GM23338 (cell line): Measurements from ENCODE around the gene DOCK4. TPM values are rescaled to one million over a fixed set of nuclear protein-coding genes. Genes with fewer than 3 reads are reported as not detected.

Experiments
- ATAC-seq: fragments of 200-7000 bp; cut with Tn5 transposase; 3 replicates; pipeline ENCODE4 v1.9.1; 2020
- DNase-seq: peaks from one replicate; pipeline ENCODE4 v3.0.0-alpha.2; 2015; ENCODE audit warnings: low spot score
- H2AFZ ChIP-seq: fragments of 200-600 bp; sonication (generic); 2 replicates; pipeline ENCODE4 v1.8.0; 2016; ENCODE audit warnings: antibody characterized with exemption, mild to moderate bottlenecking, moderate library complexity
- H3F3A ChIP-seq: fragments of 200-600 bp; sonication (generic); replicated peaks from 2 replicates; pipeline ENCODE4 v1.8.0; 2017; ENCODE audit warnings: antibody characterized with exemption, mixed run types, low read depth
- H3K27ac ChIP-seq: fragments of 200-600 bp; sonication (generic); 2 replicates; pipeline ENCODE4 v1.6.1; 2016; ENCODE audit warnings: low read depth
- H3K27me3 ChIP-seq: fragments of 200-600 bp; sonication (generic); 2 replicates; pipeline ENCODE4 v1.8.0; 2016; ENCODE audit warnings: mild to moderate bottlenecking, mixed run types, moderate library complexity; ENCODE audit not compliant: insufficient read depth
- H3K36me3 ChIP-seq: fragments of 200-600 bp; sonication (generic); 2 replicates; pipeline ENCODE4 v1.8.0; 2016; ENCODE audit warnings: mild to moderate bottlenecking; ENCODE audit not compliant: insufficient read depth
- H3K4me1 ChIP-seq: fragments of 200-600 bp; sonication (generic); 2 replicates; pipeline ENCODE4 v1.8.0; 2016; ENCODE audit warnings: mild to moderate bottlenecking, moderate library complexity; ENCODE audit not compliant: insufficient read depth
- H3K4me2 ChIP-seq: fragments of 200-600 bp; sonication (generic); 2 replicates; pipeline ENCODE4 v1.7.1; 2017; ENCODE audit warnings: mixed run types
- H3K4me3 ChIP-seq: fragments of 200-600 bp; sonication (generic); 2 replicates; pipeline ENCODE4 v1.6.1; 2016; ENCODE audit warnings: mixed run types
- H3K79me2 ChIP-seq: fragments of 200-600 bp; sonication (generic); replicated peaks from 2 replicates; pipeline ENCODE4 v1.8.0; 2017; ENCODE audit warnings: mild to moderate bottlenecking; ENCODE audit not compliant: insufficient read depth
- H3K9me2 ChIP-seq: fragments of 200-600 bp; sonication (generic); 2 replicates; pipeline ENCODE4 v1.8.0; 2017; ENCODE audit not compliant: insufficient read depth
- H4K20me1 ChIP-seq: fragments of 200-600 bp; sonication (generic); replicated peaks from 2 replicates; pipeline ENCODE4 v1.8.0; 2017; ENCODE audit warnings: mild to moderate bottlenecking; ENCODE audit not compliant: insufficient read depth
- H3K27ac Mint-ChIP-seq: 2 replicates; pipeline ENCODE4 v1.8.0; 2020; ENCODE audit warnings: inconsistent platforms, mild to moderate bottlenecking, moderate library complexity, mixed read lengths
- H3K27me3 Mint-ChIP-seq: 3 replicates; pipeline ENCODE4 v1.8.0; 2022; ENCODE audit warnings: low read depth, mild to moderate bottlenecking, moderate library complexity, mixed read lengths, inconsistent platforms; ENCODE audit not compliant: insufficient read depth, poor library complexity
- H3K36me3 Mint-ChIP-seq: 3 replicates; pipeline ENCODE4 v1.8.0; 2021; ENCODE audit warnings: low read depth, mild to moderate bottlenecking, inconsistent platforms, moderate library complexity, mixed read lengths
- H3K4me1 Mint-ChIP-seq: 3 replicates; pipeline ENCODE4 v1.8.0; 2020; ENCODE audit warnings: mild to moderate bottlenecking, inconsistent platforms, mixed read lengths
- H3K4me3 Mint-ChIP-seq: 3 replicates; pipeline ENCODE4 v1.8.0; 2021; ENCODE audit warnings: moderate library complexity, mild to moderate bottlenecking, inconsistent platforms, mixed read lengths
- H3K9me3 Mint-ChIP-seq: 3 replicates; pipeline ENCODE4 v1.8.0; 2020; ENCODE audit warnings: moderate library complexity, mild to moderate bottlenecking, inconsistent platforms, mixed read lengths
- CREB1 ChIP-seq: fragments of 250-450 bp; sonication (Bioruptor Pico); IDR thresholded peaks from 2 replicates; pipeline ENCODE4 v1.5.0; 2020; ENCODE audit warnings: low read depth, mild to moderate bottlenecking, moderate library complexity
- ETS1 ChIP-seq: IDR thresholded peaks from 2 replicates; pipeline ENCODE4 v1.6.1; 2016; ENCODE audit warnings: antibody characterized with exemption
- EZH2 ChIP-seq: fragments of 200-600 bp; sonication (generic); IDR thresholded peaks from one replicate; pipeline ENCODE4 v1.8.0; 2017; ENCODE audit warnings: antibody characterized with exemption, mild to moderate bottlenecking, low read depth; ENCODE audit not compliant: unreplicated experiment
- EZH2phosphoT487 ChIP-seq: fragments of 200-600 bp; sonication (generic); IDR thresholded peaks from one replicate; pipeline ENCODE4 v1.8.1; 2018; ENCODE audit warnings: antibody characterized with exemption; ENCODE audit not compliant: unreplicated experiment
- JUNB ChIP-seq: IDR thresholded peaks from one replicate; pipeline ENCODE4 v1.6.1; 2016; ENCODE audit warnings: antibody characterized with exemption; ENCODE audit not compliant: unreplicated experiment
- NANOG ChIP-seq: IDR thresholded peaks from 2 replicates; pipeline ENCODE4 v1.6.1; 2016; ENCODE audit warnings: antibody characterized with exemption, borderline replicate concordance
- POLR2AphosphoS5 ChIP-seq: IDR thresholded peaks from 2 replicates; pipeline ENCODE4 v1.6.1; 2016; ENCODE audit warnings: antibody characterized with exemption, low read depth
- REST ChIP-seq: IDR thresholded peaks from one replicate; pipeline ENCODE4 v1.6.1; 2018; ENCODE audit warnings: antibody characterized with exemption; ENCODE audit not compliant: unreplicated experiment
- STAT1 ChIP-seq: IDR thresholded peaks from one replicate; pipeline ENCODE4 v1.6.1; 2016; ENCODE audit warnings: antibody characterized with exemption; ENCODE audit not compliant: unreplicated experiment
- ZNF114 ChIP-seq: fragments of 250-450 bp; sonication (Bioruptor Pico); IDR thresholded peaks from 2 replicates; pipeline ENCODE4 v1.5.0; 2020; ENCODE audit warnings: mild to moderate bottlenecking, moderate library complexity
- ZNF331 ChIP-seq: fragments of 250-450 bp; sonication (Bioruptor Pico); IDR thresholded peaks from 2 replicates; pipeline ENCODE4 v1.5.0; 2020; ENCODE audit warnings: low read depth, mild to moderate bottlenecking, moderate library complexity
- ZNF462 ChIP-seq: fragments of 250-450 bp; sonication (Bioruptor Pico); IDR thresholded peaks from 2 replicates; pipeline ENCODE4 v1.5.0; 2020; ENCODE audit warnings: mild to moderate bottlenecking, moderate library complexity
- polyA plus RNA-seq: library from polyadenylated mRNA; unstranded; fragments of >200 nt; fragmentation: Nextera tagmentation; extraction: Ambion mirVana; gene quantifications from 2 replicates; pipeline ENCODE4 v1.2.1, GENCODE V29; 2016
- total RNA-seq: library from RNA; depleted of rRNA; stranded (reverse); fragments of >200 nt; shearing (Covaris generic); gene quantifications from 2 replicates; pipeline ENCODE4 v1.2.3, GENCODE V29; 2014
- TF ChIP-seq, protein P1 (sequence below), 2 experiments: fragments of 200-600 bp in 1 of 2; sonication (generic) in 1 of 2; conservative IDR thresholded peaks; 2 replicates each; pipeline versions ENCODE4 v1.5.1 to v1.6.1; 2016 to 2017; ENCODE audit warnings: antibody characterized with exemption in 2 of 2, low read depth in 2 of 2, mild to moderate bottlenecking in 2 of 2, moderate library complexity in 1 of 2

DOCK4 gene
- total and polyA plus RNA-seq, 2 experiments from 2014 or later: 6.3 to 33.8 TPM

GRCh38 chr7:112113913-112114575, 92.2 kb downstream of the DOCK4 start:
- peaks cover 8% of the 10 kb centered on the region for H3K27me3 Mint-ChIP-seq
- Histone ChIP-seq H3K4me3 (no peak overlapping the region), H3K27ac (no peak overlapping the region), H3K4me1 (no peaks in the 10 kb centered on the region; the same call in 1 of the 2 replicates), H4K20me1 (no peaks in the 10 kb centered on the region; the same call in 1 of the 2 replicates), H3K4me2 (no peak overlapping the region), H3F3A (no peaks in the 10 kb centered on the region), H2AFZ (no peak overlapping the region), H3K27me3 (no peaks in the 10 kb centered on the region), H3K79me2 (peaks cover 55% of the 10 kb centered on the region), H3K36me3 (no peaks in the 10 kb centered on the region), H3K9me2 (no peaks in the 10 kb centered on the region)
- H3K9me3 Mint-ChIP-seq: no peaks in the 10 kb centered on the region; the same call in 2 of the 3 replicates
- no peaks in the 10 kb centered on the region for H3K36me3 Mint-ChIP-seq
- H3K4me3 Mint-ChIP-seq: no peak overlapping the region
- H3K4me1 Mint-ChIP-seq: peaks cover 17% of the 10 kb centered on the region
- no peak overlapping the region for H3K27ac Mint-ChIP-seq
- TF ChIP-seq JUNB: no peak
- no peak for TF ChIP-seq POLR2AphosphoS5
- TF ChIP-seq CREB1: no peak
- no peak for TF ChIP-seq ZNF331 (CRISPR knock-in tag)
- TF ChIP-seq, protein P1, sequence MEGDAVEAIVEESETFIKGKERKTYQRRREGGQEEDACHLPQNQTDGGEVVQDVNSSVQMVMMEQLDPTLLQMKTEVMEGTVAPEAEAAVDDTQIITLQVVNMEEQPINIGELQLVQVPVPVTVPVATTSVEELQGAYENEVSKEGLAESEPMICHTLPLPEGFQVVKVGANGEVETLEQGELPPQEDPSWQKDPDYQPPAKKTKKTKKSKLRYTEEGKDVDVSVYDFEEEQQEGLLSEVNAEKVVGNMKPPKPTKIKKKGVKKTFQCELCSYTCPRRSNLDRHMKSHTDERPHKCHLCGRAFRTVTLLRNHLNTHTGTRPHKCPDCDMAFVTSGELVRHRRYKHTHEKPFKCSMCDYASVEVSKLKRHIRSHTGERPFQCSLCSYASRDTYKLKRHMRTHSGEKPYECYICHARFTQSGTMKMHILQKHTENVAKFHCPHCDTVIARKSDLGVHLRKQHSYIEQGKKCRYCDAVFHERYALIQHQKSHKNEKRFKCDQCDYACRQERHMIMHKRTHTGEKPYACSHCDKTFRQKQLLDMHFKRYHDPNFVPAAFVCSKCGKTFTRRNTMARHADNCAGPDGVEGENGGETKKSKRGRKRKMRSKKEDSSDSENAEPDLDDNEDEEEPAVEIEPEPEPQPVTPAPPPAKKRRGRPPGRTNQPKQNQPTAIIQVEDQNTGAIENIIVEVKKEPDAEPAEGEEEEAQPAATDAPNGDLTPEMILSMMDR (conservative IDR thresholded peaks at IDR 0.05; ENCODE audit: low read depth in 2 of 2): no peak
- TF ChIP-seq EZH2: no peak
- TF ChIP-seq STAT1: no peak
- no peak for TF ChIP-seq ZNF462 (CRISPR knock-in tag)
- no peak for TF ChIP-seq EZH2phosphoT487
- no peak for TF ChIP-seq NANOG
- no peak for TF ChIP-seq ETS1
- TF ChIP-seq ZNF114 (CRISPR knock-in tag): no peak
- TF ChIP-seq REST: no peak
- no peak for ATAC-seq
- DNase-seq: no peak
